WTC11 (cell line): ENCODE results near the gene MC3R. TPM values are rescaled to one million over a fixed set of nuclear protein-coding genes. Genes with fewer than 3 reads are reported as not detected.

Experiments used
- ATAC-seq: fragments of 200-7000 bp; cut with Tn5 transposase; 2 replicates; pipeline ENCODE4 v1.10.0; 2021; ENCODE audit warnings: mild to moderate bottlenecking, moderate library complexity
- CTCF ChIA-PET: fragments of 300-600 bp; sonication (Branson Sonifier 250); formaldehyde crosslinking; loops from one replicate; lab custom pipeline; 2021; ENCODE audit warnings: antibody characterized with exemption; lab: Charles Lee
- POLR2A ChIA-PET: fragments of 350-600 bp; sonication (Branson Sonifier 250); formaldehyde crosslinking; loops from one replicate; lab custom pipeline; 2021; ENCODE audit warnings: antibody characterized with exemption; lab: Charles Lee
- DNase-seq: peaks from one replicate; pipeline ENCODE4 v3.0.0; 2021; ENCODE audit warnings: low spot score
- H3K27ac Mint-ChIP-seq: 2 replicates; pipeline ENCODE4 v1.8.0; 2021; ENCODE audit warnings: mixed read lengths
- H3K27me3 Mint-ChIP-seq: 2 replicates; pipeline ENCODE4 v1.8.0; 2021; ENCODE audit warnings: low read depth, mild to moderate bottlenecking, moderate library complexity, mixed read lengths
- H3K36me3 Mint-ChIP-seq: 2 replicates; pipeline ENCODE4 v1.8.0; 2021; ENCODE audit warnings: mixed read lengths
- H3K4me1 Mint-ChIP-seq: 2 replicates; pipeline ENCODE4 v1.8.0; 2022; ENCODE audit warnings: mixed read lengths
- H3K4me3 Mint-ChIP-seq: 2 replicates; pipeline ENCODE4 v1.8.0; 2021; ENCODE audit warnings: mild to moderate bottlenecking, moderate library complexity, mixed read lengths
- H3K9me3 Mint-ChIP-seq: 2 replicates; pipeline ENCODE4 v1.8.0; 2021; ENCODE audit warnings: mixed read lengths
- AR ChIP-seq: fragments of 250-450 bp; sonication (Bioruptor Pico); IDR thresholded peaks from 2 replicates; pipeline ENCODE4 v1.9.0; 2021; ENCODE audit warnings: mild to moderate bottlenecking
- E2F4 ChIP-seq: sonication (generic); formaldehyde crosslinking; IDR thresholded peaks from 2 replicates; pipeline ENCODE4 v1.8.1; 2022; ENCODE audit warnings: low read depth, mild to moderate bottlenecking, moderate library complexity, missing genetic modification reagents, borderline replicate concordance
- ELF4 ChIP-seq: sonication (generic); formaldehyde crosslinking; IDR thresholded peaks from 2 replicates; pipeline ENCODE4 v1.8.1; 2022; ENCODE audit warnings: low read depth, mild to moderate bottlenecking, moderate library complexity, missing genetic modification reagents
- ERG ChIP-seq: fragments of 250-450 bp; sonication (Bioruptor Pico); IDR thresholded peaks from 2 replicates; pipeline ENCODE4 v1.8.0; 2021; ENCODE audit warnings: mild to moderate bottlenecking
- FOXJ3 ChIP-seq: sonication (generic); formaldehyde crosslinking; IDR thresholded peaks from 2 replicates; pipeline ENCODE4 v1.9.0; 2021; ENCODE audit warnings: missing genetic modification reagents, mild to moderate bottlenecking, borderline replicate concordance
- FOXP4 ChIP-seq: sonication (generic); formaldehyde crosslinking; IDR thresholded peaks from 2 replicates; pipeline ENCODE4 v1.8.0; 2022; ENCODE audit warnings: mild to moderate bottlenecking, missing genetic modification reagents
- KAT7 ChIP-seq: sonication (generic); formaldehyde crosslinking; IDR thresholded peaks from 2 replicates; pipeline ENCODE4 v1.8.1; 2023; ENCODE audit warnings: missing genetic modification reagents, mild to moderate bottlenecking, borderline replicate concordance
- MLX ChIP-seq: sonication (generic); formaldehyde crosslinking; IDR thresholded peaks from 2 replicates; pipeline ENCODE4 v1.8.1; 2023; ENCODE audit warnings: mild to moderate bottlenecking, missing genetic modification reagents, moderate library complexity
- NR1H2 ChIP-seq: sonication (generic); formaldehyde crosslinking; IDR thresholded peaks from 2 replicates; pipeline ENCODE4 v1.9.0; 2021; ENCODE audit warnings: mild to moderate bottlenecking, moderate library complexity, missing genetic modification reagents
- NR3C1 ChIP-seq: sonication (generic); formaldehyde crosslinking; conservative IDR thresholded peaks from 2 replicates; pipeline ENCODE4 v1.8.1; 2023; ENCODE audit warnings: low read depth, mild to moderate bottlenecking, missing genetic modification reagents
- OVOL2 ChIP-seq: fragments of 250-450 bp; sonication (Bioruptor Pico); IDR thresholded peaks from 2 replicates; pipeline ENCODE4 v1.9.0; 2021; ENCODE audit warnings: mild to moderate bottlenecking, borderline replicate concordance
- PRRX2 ChIP-seq: fragments of 250-450 bp; sonication (Bioruptor Pico); IDR thresholded peaks from 2 replicates; pipeline ENCODE4 v1.8.0; 2021; ENCODE audit warnings: mild to moderate bottlenecking
- SMAD3 ChIP-seq: sonication (generic); formaldehyde crosslinking; IDR thresholded peaks from 2 replicates; pipeline ENCODE4 v1.8.0; 2022; ENCODE audit warnings: missing genetic modification reagents, mild to moderate bottlenecking, borderline replicate concordance
- USF1 ChIP-seq: sonication (generic); formaldehyde crosslinking; IDR thresholded peaks from 2 replicates; pipeline ENCODE4 v1.8.0; 2022; ENCODE audit warnings: mild to moderate bottlenecking, missing genetic modification reagents
- USF2 ChIP-seq: sonication (generic); formaldehyde crosslinking; IDR thresholded peaks from 2 replicates; pipeline ENCODE4 v1.8.1; 2023; ENCODE audit warnings: mild to moderate bottlenecking, missing genetic modification reagents, moderate library complexity
- ZMAT4 ChIP-seq: fragments of 250-450 bp; sonication (Bioruptor Pico); IDR thresholded peaks from 2 replicates; pipeline ENCODE4 v1.9.0; 2021; ENCODE audit warnings: mild to moderate bottlenecking
- ZNF232 ChIP-seq: sonication (generic); formaldehyde crosslinking; IDR thresholded peaks from 2 replicates; pipeline ENCODE4 v1.8.0; 2022; ENCODE audit warnings: mild to moderate bottlenecking, missing genetic modification reagents
- ZSCAN18 ChIP-seq: fragments of 250-450 bp; sonication (Bioruptor Pico); IDR thresholded peaks from 2 replicates; pipeline ENCODE4 v2.1.2; 2022; ENCODE audit warnings: mild to moderate bottlenecking, moderate library complexity
- total RNA-seq: library from RNA; stranded (reverse); gene quantifications from 3 replicates; pipeline ENCODE4 v1.2.3, GENCODE V29; 2021

The MC3R gene
- total RNA-seq, 1 experiment from 2014 or later = not detected

- TF ChIP-seq FOXP4 (CRISPR knock-in tag) = no peak
- TF ChIP-seq USF1 (CRISPR knock-in tag) = no peak
- no peak for TF ChIP-seq FOXJ3 (CRISPR knock-in tag)
- TF ChIP-seq ZSCAN18 = no peak
- TF ChIP-seq USF2 (CRISPR knock-in tag) = no peak
- TF ChIP-seq ELF4 (CRISPR knock-in tag) = no peak
- TF ChIP-seq SMAD3 (CRISPR knock-in tag) = no peak
- TF ChIP-seq MLX (CRISPR knock-in tag) = no peak
- no peak for TF ChIP-seq E2F4
Measured at GRCh38 chr20:56244259-56244658, 4.3 kb upstream of the MC3R start (continued).

GRCh38 chr20:56245761-56246160 lies 2.8 kb upstream of the MC3R start:
- TF ChIP-seq SMAD3 (CRISPR knock-in tag) = no peak
- TF ChIP-seq ERG = no peak
- no peak for TF ChIP-seq ZNF232 (CRISPR knock-in tag)
- TF ChIP-seq AR (CRISPR knock-in tag) = no peak
- TF ChIP-seq NR3C1 (CRISPR knock-in tag) = no peak
- no peak for TF ChIP-seq NR1H2 (CRISPR knock-in tag)
- no peak for TF ChIP-seq PRRX2 (CRISPR knock-in tag)
- no peak for TF ChIP-seq ZSCAN18
- no peak for TF ChIP-seq E2F4
- TF ChIP-seq OVOL2 (CRISPR knock-in tag) = no peak
- TF ChIP-seq KAT7 = no peak
- TF ChIP-seq ZMAT4 (CRISPR knock-in tag) = no peak
- TF ChIP-seq, all 79 proteins: peak for 0
- H3K4me3 Mint-ChIP-seq = no peak overlapping the region
- POLR2A ChIA-PET = no interaction called here
- H3K36me3 Mint-ChIP-seq = peaks cover 63% of the 10 kb centered on the region
- DNase-seq (no peak), ATAC-seq (no peak)
- no peaks in the 10 kb centered on the region for H3K4me1 Mint-ChIP-seq
- CTCF ChIA-PET = no interaction called here
- H3K9me3 Mint-ChIP-seq = peaks cover 86% of the 10 kb centered on the region
- H3K27me3 Mint-ChIP-seq = peaks cover 25% of the 10 kb centered on the region
- no peak overlapping the region for H3K27ac Mint-ChIP-seq
